Mesenchymal stem cell (in vitro differentiated cells and primary cell): ENCODE measurements around the gene MEGF9.

Experiments used
- DNase-seq: peaks from one replicate; pipeline ENCODE4 v3.0.0-alpha.2; 2013
- H2AFZ ChIP-seq: one replicate; pipeline ENCODE4 v1.6.1; 2013; ENCODE audit warnings: low read depth, mild to moderate bottlenecking, control low read depth, inconsistent platforms, low read length, moderate library complexity
- H2AK5ac ChIP-seq: 2 replicates; pipeline ENCODE4 v1.6.1; 2013; ENCODE audit warnings: low read length, moderate library complexity, mild to moderate bottlenecking, inconsistent platforms; ENCODE audit not compliant: severe bottlenecking
- H2BK120ac ChIP-seq: one replicate; pipeline ENCODE4 v1.6.1; 2013; ENCODE audit warnings: low read depth, mild to moderate bottlenecking, inconsistent platforms, low read length, moderate library complexity
- H2BK12ac ChIP-seq, 2 experiments: one replicate each; pipeline ENCODE4 v1.6.1; 2013; ENCODE audit warnings: inconsistent platforms in 2 of 2, low read length in 2 of 2, mild to moderate bottlenecking in 2 of 2, moderate library complexity in 2 of 2, control low read depth in 1 of 2
- H2BK15ac ChIP-seq: one replicate; pipeline ENCODE4 v1.6.1; 2013; ENCODE audit warnings: mild to moderate bottlenecking, low read depth, inconsistent platforms; ENCODE audit not compliant: poor library complexity, severe bottlenecking
- H2BK5ac ChIP-seq: 2 replicates; pipeline ENCODE4 v1.6.1; 2013; ENCODE audit warnings: low read depth, mild to moderate bottlenecking, low read length, control low read depth, inconsistent platforms; ENCODE audit not compliant: poor library complexity, severe bottlenecking
- H3K14ac ChIP-seq, 2 experiments: one replicate each; pipeline ENCODE4 v1.6.1; 2013; ENCODE audit warnings: inconsistent platforms in 2 of 2, low read length in 2 of 2, control low read depth in 1 of 2, mild to moderate bottlenecking in 1 of 2, moderate library complexity in 1 of 2
- H3K18ac ChIP-seq, 2 experiments: one replicate each; pipeline ENCODE4 v1.6.1; 2013; ENCODE audit warnings: inconsistent platforms in 2 of 2, low read length in 2 of 2, control low read depth in 1 of 2, low read depth in 1 of 2, mild to moderate bottlenecking in 1 of 2
- H3K23ac ChIP-seq, 2 experiments: one replicate each; pipeline ENCODE4 v1.6.1; 2013; ENCODE audit warnings: inconsistent platforms in 2 of 2, low read length in 2 of 2, mild to moderate bottlenecking in 2 of 2, moderate library complexity in 2 of 2, control low read depth in 1 of 2
- H3K27ac ChIP-seq: 2 replicates; pipeline ENCODE4 v1.5.1; 2013; ENCODE audit warnings: mild to moderate bottlenecking, moderate library complexity, low read length, control low read depth, inconsistent platforms; ENCODE audit not compliant: poor library complexity, severe bottlenecking
- H3K27me3 ChIP-seq, 2 experiments: 2 replicates each; pipeline versions ENCODE4 v1.6.1 to v1.7.0; 2013; ENCODE audit warnings: low read length in 2 of 2, mild to moderate bottlenecking in 2 of 2, moderate library complexity in 2 of 2, control low read depth in 1 of 2, inconsistent platforms in 1 of 2; ENCODE audit not compliant: control insufficient read depth in 1 of 2, insufficient read depth in 1 of 2
- H3K36me3 ChIP-seq, 2 experiments: 2 replicates each; pipeline versions ENCODE4 v1.6.1 to v1.7.0; 2013; ENCODE audit warnings: low read length in 2 of 2, control low read depth in 1 of 2, inconsistent platforms in 1 of 2, low read depth in 1 of 2, mild to moderate bottlenecking in 1 of 2; ENCODE audit not compliant: insufficient read depth in 2 of 2, control insufficient read depth in 1 of 2
- H3K4ac ChIP-seq, 2 experiments: one replicate each; pipeline ENCODE4 v1.6.1; 2013; ENCODE audit warnings: inconsistent platforms in 2 of 2, low read length in 2 of 2, mild to moderate bottlenecking in 2 of 2, moderate library complexity in 2 of 2, control low read depth in 1 of 2, low read depth in 1 of 2
- H3K4me1 ChIP-seq: 2 replicates; pipeline ENCODE4 v1.6.1; 2013; ENCODE audit warnings: low read depth, low read length, control low read depth; ENCODE audit not compliant: control insufficient read depth, insufficient read depth
- H3K4me2 ChIP-seq: 2 replicates; pipeline ENCODE4 v1.6.1; 2013; ENCODE audit warnings: low read length, mild to moderate bottlenecking, inconsistent platforms; ENCODE audit not compliant: poor library complexity, severe bottlenecking
- H3K4me3 ChIP-seq, 2 experiments: 2 replicates each; pipeline versions ENCODE4 v1.5.1 to v1.7.0; 2013; ENCODE audit warnings: low read length in 2 of 2, mild to moderate bottlenecking in 2 of 2, control low read depth in 1 of 2, low read depth in 1 of 2; ENCODE audit not compliant: insufficient read depth in 1 of 2
- H3K79me1 ChIP-seq: replicated peaks from 2 replicates; pipeline ENCODE4 v1.6.1; 2013; ENCODE audit warnings: mild to moderate bottlenecking, control low read depth, low read length, inconsistent platforms; ENCODE audit not compliant: poor library complexity, severe bottlenecking
- H3K9ac ChIP-seq: 2 replicates; pipeline ENCODE4 v1.7.0; 2013; ENCODE audit warnings: mild to moderate bottlenecking, low read length, moderate library complexity
- H3K9me3 ChIP-seq: 2 replicates; pipeline ENCODE4 v1.7.0; 2013; ENCODE audit warnings: mild to moderate bottlenecking, low read length; ENCODE audit not compliant: control insufficient read depth
- H4K8ac ChIP-seq: one replicate; pipeline ENCODE4 v1.6.1; 2013; ENCODE audit warnings: inconsistent platforms, mild to moderate bottlenecking, low read length, moderate library complexity
- H4K91ac ChIP-seq: one replicate; pipeline ENCODE4 v1.6.1; 2013; ENCODE audit warnings: mild to moderate bottlenecking, low read length, inconsistent platforms
- WGBS: methylation state at CpG from one replicate; pipeline ENCODE4 v1.1.7; 2013; ENCODE audit warnings: mixed read lengths; 5-methylcytosine and 5-hydroxymethylcytosine counted together

Gene MEGF9

DNA sequence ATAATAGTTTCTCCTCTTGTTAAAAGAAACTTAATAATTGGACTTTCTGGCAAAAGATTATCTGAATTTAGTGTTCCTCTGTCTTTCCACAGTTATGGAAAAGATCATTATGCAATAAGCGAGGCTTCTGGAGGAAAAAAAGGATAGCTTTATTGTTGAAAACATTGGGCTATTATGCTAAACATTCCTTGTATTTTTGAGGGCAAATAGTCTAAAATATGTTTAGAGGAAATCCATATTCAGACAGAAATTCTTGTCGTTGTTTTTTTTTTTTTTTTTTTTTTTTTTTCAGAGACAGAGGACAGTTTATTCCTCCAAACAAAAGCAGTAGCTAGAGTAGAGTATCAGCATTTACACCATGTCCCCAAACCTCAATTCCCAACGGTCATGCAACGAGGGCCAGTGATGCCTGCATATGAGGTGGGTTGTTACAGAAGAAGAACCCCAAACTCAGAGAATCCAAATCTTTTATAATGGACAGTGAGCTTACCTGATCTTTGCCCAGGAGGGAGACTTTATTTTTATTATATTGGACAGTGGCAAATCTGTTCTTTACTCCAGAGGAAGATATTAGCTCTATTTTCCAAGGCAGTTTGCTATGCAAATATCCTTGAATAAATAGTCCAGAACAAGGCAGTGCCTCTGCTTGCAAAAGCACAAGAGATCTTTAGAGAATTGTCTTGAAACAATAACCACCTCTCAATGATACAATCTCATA is 85.9 kb downstream of the MEGF9 start:
- no peak overlapping the region for H3K14ac ChIP-seq
- H3K4me2 ChIP-seq = no peak overlapping the region
- no peak overlapping the region for H2BK12ac ChIP-seq
- H3K9me3 ChIP-seq = no peaks in the 10 kb centered on the region
- H3K4me1 ChIP-seq = peaks cover 14% of the 10 kb centered on the region
- H2AK5ac ChIP-seq = no peak overlapping the region
- no peak overlapping the region for H2BK5ac ChIP-seq
- peaks cover 15% of the 10 kb centered on the region for H3K79me1 ChIP-seq
- H3K36me3 ChIP-seq = peaks cover 0 to 6% of the 10 kb centered on the region in 2 experiments
- H4K8ac ChIP-seq = no peak overlapping the region
- H2AFZ ChIP-seq = no peak overlapping the region
- no peak for DNase-seq
- H3K4ac ChIP-seq = no peak overlapping the region
- H3K27ac ChIP-seq = no peak overlapping the region
- no peak overlapping the region for H4K91ac ChIP-seq
- no peak overlapping the region for H2BK120ac ChIP-seq
- no peaks in the 10 kb centered on the region for H3K27me3 ChIP-seq
- H3K18ac ChIP-seq = no peak overlapping the region
- 100% methylated on average over 1 of the region's 4 CpGs for WGBS
- no peak overlapping the region for H3K4me3 ChIP-seq
- H3K9ac ChIP-seq = no peak overlapping the region
- H2BK15ac ChIP-seq = no peak overlapping the region
- no peak overlapping the region for H3K23ac ChIP-seq

GRCh38 chr9:120627073-120627472 is 87.2 kb downstream of the MEGF9 start:
- Histone ChIP-seq H3K4me2 (no peak overlapping the region), H3K9ac (no peak overlapping the region), H2BK12ac (no peak overlapping the region), H3K27me3 (no peaks in the 10 kb centered on the region), H2AK5ac (no peak overlapping the region), H3K18ac (no peak overlapping the region), H3K79me1 (peaks cover 12% of the 10 kb centered on the region), H3K14ac (no peak overlapping the region), H3K27ac (no peak overlapping the region), H3K36me3 (peaks cover 1 to 8% of the 10 kb centered on the region in 2 experiments), H3K4ac (no peak overlapping the region), H4K91ac (no peak overlapping the region), H2AFZ (no peak overlapping the region), H4K8ac (no peak overlapping the region), H2BK120ac (no peak overlapping the region), H2BK15ac (no peak overlapping the region), H2BK5ac (no peak overlapping the region), H3K23ac (no peak overlapping the region), H3K4me1 (peaks cover 14% of the 10 kb centered on the region), H3K9me3 (no peaks in the 10 kb centered on the region), H3K4me3 (no peak overlapping the region)
- DNase-seq = no peak
- 100% methylated on average over 1 of the region's 2 CpGs for WGBS

DNA sequence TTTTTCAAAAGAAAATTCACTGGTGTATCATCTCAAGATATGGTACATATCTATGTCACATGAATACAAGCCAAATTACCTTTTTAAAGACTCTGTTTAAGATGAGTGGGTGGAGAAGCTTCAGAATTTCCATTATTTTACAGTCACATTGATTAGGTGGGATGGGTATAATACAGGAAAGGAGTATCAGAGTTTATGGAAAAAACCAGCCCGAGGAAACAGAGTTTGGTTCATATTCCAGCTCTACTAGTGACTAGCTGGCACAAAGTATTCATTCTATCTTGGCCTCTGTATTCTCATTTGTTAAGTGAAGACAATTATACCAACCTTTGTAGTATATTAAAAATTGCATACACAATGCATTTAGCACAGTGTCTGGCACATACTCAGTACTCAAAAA is 87.8 kb downstream of the MEGF9 start:
- Histone ChIP-seq H2BK5ac (no peak overlapping the region), H3K4ac (no peak overlapping the region), H2AFZ (no peak overlapping the region), H3K27ac (no peak overlapping the region), H4K91ac (no peak overlapping the region), H3K9ac (no peak overlapping the region), H3K79me1 (peaks cover 14% of the 10 kb centered on the region), H3K4me3 (no peak overlapping the region), H3K4me2 (no peak overlapping the region), H3K23ac (no peak overlapping the region), H2BK15ac (no peak overlapping the region), H3K9me3 (no peaks in the 10 kb centered on the region), H2BK120ac (no peak overlapping the region), H3K27me3 (no peaks in the 10 kb centered on the region), H2BK12ac (no peak overlapping the region), H3K18ac (no peak overlapping the region), H3K36me3 (peaks cover 4 to 8% of the 10 kb centered on the region in 2 experiments), H2AK5ac (no peak overlapping the region), H4K8ac (no peak overlapping the region), H3K4me1 (peaks cover 14% of the 10 kb centered on the region), H3K14ac (no peak overlapping the region)
- 80% methylated on average over 1 of the region's 1 CpG for WGBS
- no peak for DNase-seq

- peaks cover 4 to 8% of the 10 kb centered on the region in 2 experiments for H3K36me3 ChIP-seq
- DNase-seq = no peak
Observed at GRCh38 chr9:120625222-120625621, 89.0 kb downstream of the MEGF9 start.

More at GRCh38 chr9:120625222-120625621, 89.0 kb downstream of the MEGF9 start:
- Histone ChIP-seq H2BK15ac (no peak overlapping the region), H2AK5ac (no peak overlapping the region), H3K4me2 (no peak overlapping the region), H3K9ac (no peak overlapping the region), H3K4me3 (no peak overlapping the region), H4K8ac (no peak overlapping the region), H3K79me1 (peaks cover 14% of the 10 kb centered on the region), H2BK5ac (no peak overlapping the region), H2BK12ac (no peak overlapping the region), H3K27me3 (no peaks in the 10 kb centered on the region), H3K18ac (no peak overlapping the region), H3K9me3 (no peaks in the 10 kb centered on the region), H3K4me1 (peaks cover 14% of the 10 kb centered on the region), H2AFZ (no peak overlapping the region), H2BK120ac (no peak overlapping the region), H3K4ac (no peak overlapping the region), H4K91ac (no peak overlapping the region), H3K23ac (no peak overlapping the region), H3K14ac (peak overlapping the region in 1 of 2 experiments; percentile 20), H3K27ac (no peak overlapping the region)
- WGBS = 91% methylated on average over 6 of the region's 6 CpGs
